K562 (cell line): ENCODE results near the gene ZFP14. TPM values are rescaled to one million over a fixed set of nuclear protein-coding genes. Genes with fewer than 3 reads are reported as not detected.
A peak's percentile ranks its signal among the peaks of the same experiment; 100 is the strongest.

Experiments
- ARID3A ChIP-seq: IDR thresholded peaks from 2 replicates; pipeline ENCODE4 v1.6.1; 2012; ENCODE audit warnings: low read depth, low read length, improper control_type of control experiment, borderline replicate concordance
- DIDO1 ChIP-seq: fragments of 450-650 bp; IDR thresholded peaks from 2 replicates; pipeline ENCODE4 v1.6.1; 2016; ENCODE audit warnings: low read depth, missing biosample characterization, missing genetic modification characterization
- EP400 ChIP-seq: fragments of 450-650 bp; IDR thresholded peaks from 2 replicates; pipeline ENCODE4 v1.6.1; 2017; ENCODE audit warnings: antibody characterized with exemption, mild to moderate bottlenecking, moderate library complexity
- HDAC3 ChIP-seq: fragments of 450-650 bp; IDR thresholded peaks from 2 replicates; pipeline ENCODE4 v1.6.1; 2018; ENCODE audit warnings: borderline replicate concordance, mild to moderate bottlenecking, moderate library complexity; ENCODE audit not compliant: partially characterized antibody
- L3MBTL2 ChIP-seq: fragments of 450-650 bp; IDR thresholded peaks from 2 replicates; pipeline ENCODE4 v1.6.1; 2016; ENCODE audit warnings: mild to moderate bottlenecking, moderate library complexity
- MYC ChIP-seq, 2 experiments: fragments of 250-450 bp in 1 of 2; sonication (Bioruptor Pico) in 1 of 2; IDR thresholded peaks; 2 replicates each; pipeline versions ENCODE4 v1.5.1 to v1.6.1; 2012 to 2021; ENCODE audit warnings: low read depth in 2 of 2, borderline replicate concordance in 1 of 2, improper control_type of control experiment in 1 of 2, low read length in 1 of 2, mild to moderate bottlenecking in 1 of 2, moderate library complexity in 1 of 2
- NFATC3 ChIP-seq: fragments of 450-650 bp; IDR thresholded peaks from 2 replicates; pipeline ENCODE4 v1.6.1; 2017; ENCODE audit warnings: mild to moderate bottlenecking
- NR2C2 ChIP-seq, 2 experiments: fragments of 200-800 bp in 1 of 2; sonication (Bioruptor generic) in 1 of 2; sonication (generic) in 1 of 2; formaldehyde crosslinking in 1 of 2; IDR thresholded peaks; 2 replicates each; pipeline versions ENCODE4 v1.6.1 to v1.8.0; 2016 to 2022; ENCODE audit warnings: mild to moderate bottlenecking in 1 of 2, missing compliant biosample characterization in 1 of 2, missing genetic modification characterization in 1 of 2, missing genetic modification reagents in 1 of 2
- PHB ChIP-seq: fragments of 250-450 bp; sonication (Bioruptor Pico); IDR thresholded peaks from 2 replicates; pipeline ENCODE4 v1.5.0; 2021
- PHF8 ChIP-seq: fragments of 200-600 bp; sonication (generic); IDR thresholded peaks from 2 replicates; pipeline ENCODE4 v1.6.1; 2012; ENCODE audit warnings: mixed run types, mild to moderate bottlenecking, inconsistent platforms, low read length, moderate library complexity, borderline replicate concordance
- RFX1 ChIP-seq: fragments of 450-650 bp; IDR thresholded peaks from 2 replicates; pipeline ENCODE4 v1.6.1; 2016; ENCODE audit warnings: mild to moderate bottlenecking, moderate library complexity
- YY1 ChIP-seq, 3 experiments: IDR thresholded peaks; 2 replicates each; pipeline ENCODE4 v1.6.1; 2011; ENCODE audit warnings: low read length in 2 of 3, mild to moderate bottlenecking in 2 of 3, moderate library complexity in 2 of 3, borderline replicate concordance in 1 of 3, control low read depth in 1 of 3, low read depth in 1 of 3; ENCODE audit not compliant: insufficient read depth in 3 of 3, insufficient replicate concordance in 2 of 3, control insufficient read depth in 1 of 3, insufficient read length in 1 of 3; ENCODE audit errors: extremely low read depth in 1 of 3
- ZNF174 ChIP-seq: fragments of 250-450 bp; sonication (Bioruptor Pico); IDR thresholded peaks from 2 replicates; pipeline ENCODE4 v1.4.0; 2020; ENCODE audit warnings: mild to moderate bottlenecking
- polyA plus RNA-seq, 8 experiments: library from polyadenylated mRNA; depleted of rRNA in 4 of 8; stranded (reverse) in 5 of 8; unstranded in 3 of 8; fragments of >200 nt; fragmentation: Nextera tagmentation in 2 of 8; fragmentation: Illumina TruSeq in 1 of 8; extraction: Ambion mirVana in 2 of 8; extraction: Trizol in 1 of 8; gene quantifications; 2 replicates each; pipeline versions ENCODE4 v1.2.1 to v1.2.3, GENCODE V29; 2011 to 2014; ENCODE audit warnings: inconsistent platforms in 1 of 8, missing spikeins in 1 of 8
- total RNA-seq, 7 experiments: library from RNA; depleted of rRNA in 6 of 7; stranded (reverse); fragments of >200 nt in 6 of 7; fragmentation: Illumina TruSeq in 2 of 7; extraction: Trizol in 2 of 7; gene quantifications; 2 replicates each; pipeline versions ENCODE4 v1.2.1 to v1.2.3, GENCODE V29; 2011 to 2021; ENCODE audit warnings: low replicate concordance in 1 of 7
- TF ChIP-seq, protein P1 (sequence below), 2 experiments: fragments of 150-350 bp in 1 of 2; IDR thresholded peaks; 2 replicates each; pipeline ENCODE4 v1.6.1; 2012 to 2016; ENCODE audit warnings: low read depth in 2 of 2, low read length in 2 of 2, mild to moderate bottlenecking in 1 of 2, moderate library complexity in 1 of 2
- TF ChIP-seq, protein P2 (sequence below): fragments of 450-650 bp; IDR thresholded peaks from 2 replicates; pipeline ENCODE4 v1.6.1; 2014; ENCODE audit warnings: low read depth, mild to moderate bottlenecking, moderate library complexity, borderline replicate concordance
- TF ChIP-seq, protein P3 (sequence below): fragments of 450-650 bp; formaldehyde crosslinking; IDR thresholded peaks from 2 replicates; pipeline ENCODE4 v1.4.0; 2022; ENCODE audit warnings: missing genetic modification characterization

The ZFP14 gene
- total and polyA plus RNA-seq, 9 of the 15 experiments (the other 6 are each of a cell fraction or from before 2014, with no cell fraction given), result 0.80 to 1.9 (median 1.4) TPM

- TF ChIP-seq, protein P1, sequence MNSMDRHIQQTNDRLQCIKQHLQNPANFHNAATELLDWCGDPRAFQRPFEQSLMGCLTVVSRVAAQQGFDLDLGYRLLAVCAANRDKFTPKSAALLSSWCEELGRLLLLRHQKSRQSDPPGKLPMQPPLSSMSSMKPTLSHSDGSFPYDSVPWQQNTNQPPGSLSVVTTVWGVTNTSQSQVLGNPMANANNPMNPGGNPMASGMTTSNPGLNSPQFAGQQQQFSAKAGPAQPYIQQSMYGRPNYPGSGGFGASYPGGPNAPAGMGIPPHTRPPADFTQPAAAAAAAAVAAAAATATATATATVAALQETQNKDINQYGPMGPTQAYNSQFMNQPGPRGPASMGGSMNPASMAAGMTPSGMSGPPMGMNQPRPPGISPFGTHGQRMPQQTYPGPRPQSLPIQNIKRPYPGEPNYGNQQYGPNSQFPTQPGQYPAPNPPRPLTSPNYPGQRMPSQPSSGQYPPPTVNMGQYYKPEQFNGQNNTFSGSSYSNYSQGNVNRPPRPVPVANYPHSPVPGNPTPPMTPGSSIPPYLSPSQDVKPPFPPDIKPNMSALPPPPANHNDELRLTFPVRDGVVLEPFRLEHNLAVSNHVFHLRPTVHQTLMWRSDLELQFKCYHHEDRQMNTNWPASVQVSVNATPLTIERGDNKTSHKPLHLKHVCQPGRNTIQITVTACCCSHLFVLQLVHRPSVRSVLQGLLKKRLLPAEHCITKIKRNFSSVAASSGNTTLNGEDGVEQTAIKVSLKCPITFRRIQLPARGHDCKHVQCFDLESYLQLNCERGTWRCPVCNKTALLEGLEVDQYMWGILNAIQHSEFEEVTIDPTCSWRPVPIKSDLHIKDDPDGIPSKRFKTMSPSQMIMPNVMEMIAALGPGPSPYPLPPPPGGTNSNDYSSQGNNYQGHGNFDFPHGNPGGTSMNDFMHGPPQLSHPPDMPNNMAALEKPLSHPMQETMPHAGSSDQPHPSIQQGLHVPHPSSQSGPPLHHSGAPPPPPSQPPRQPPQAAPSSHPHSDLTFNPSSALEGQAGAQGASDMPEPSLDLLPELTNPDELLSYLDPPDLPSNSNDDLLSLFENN (IDR thresholded peaks at IDR 0.05; ENCODE audit: low read depth in 2 of 2, low read length in 2 of 2), result no peak
- TF ChIP-seq DIDO1, result no peak
- TF ChIP-seq PHB (CRISPR knock-in tag), result no peak
- TF ChIP-seq YY1 (IDR thresholded peaks at IDR 0.05; ENCODE audit: borderline replicate concordance in 1 of 3, control insufficient read depth in 1 of 3, extremely low read depth in 1 of 3, insufficient read depth in 3 of 3, insufficient read length in 1 of 3, insufficient replicate concordance in 2 of 3, low read depth in 1 of 3, low read length in 2 of 3), result no peak
- TF ChIP-seq PHF8, result peak; percentile 19; the same call in 1 of the 2 replicates
- TF ChIP-seq HDAC3, result no peak
- TF ChIP-seq, protein P2, sequence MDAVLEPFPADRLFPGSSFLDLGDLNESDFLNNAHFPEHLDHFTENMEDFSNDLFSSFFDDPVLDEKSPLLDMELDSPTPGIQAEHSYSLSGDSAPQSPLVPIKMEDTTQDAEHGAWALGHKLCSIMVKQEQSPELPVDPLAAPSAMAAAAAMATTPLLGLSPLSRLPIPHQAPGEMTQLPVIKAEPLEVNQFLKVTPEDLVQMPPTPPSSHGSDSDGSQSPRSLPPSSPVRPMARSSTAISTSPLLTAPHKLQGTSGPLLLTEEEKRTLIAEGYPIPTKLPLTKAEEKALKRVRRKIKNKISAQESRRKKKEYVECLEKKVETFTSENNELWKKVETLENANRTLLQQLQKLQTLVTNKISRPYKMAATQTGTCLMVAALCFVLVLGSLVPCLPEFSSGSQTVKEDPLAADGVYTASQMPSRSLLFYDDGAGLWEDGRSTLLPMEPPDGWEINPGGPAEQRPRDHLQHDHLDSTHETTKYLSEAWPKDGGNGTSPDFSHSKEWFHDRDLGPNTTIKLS, result no peak
- TF ChIP-seq, protein P3, sequence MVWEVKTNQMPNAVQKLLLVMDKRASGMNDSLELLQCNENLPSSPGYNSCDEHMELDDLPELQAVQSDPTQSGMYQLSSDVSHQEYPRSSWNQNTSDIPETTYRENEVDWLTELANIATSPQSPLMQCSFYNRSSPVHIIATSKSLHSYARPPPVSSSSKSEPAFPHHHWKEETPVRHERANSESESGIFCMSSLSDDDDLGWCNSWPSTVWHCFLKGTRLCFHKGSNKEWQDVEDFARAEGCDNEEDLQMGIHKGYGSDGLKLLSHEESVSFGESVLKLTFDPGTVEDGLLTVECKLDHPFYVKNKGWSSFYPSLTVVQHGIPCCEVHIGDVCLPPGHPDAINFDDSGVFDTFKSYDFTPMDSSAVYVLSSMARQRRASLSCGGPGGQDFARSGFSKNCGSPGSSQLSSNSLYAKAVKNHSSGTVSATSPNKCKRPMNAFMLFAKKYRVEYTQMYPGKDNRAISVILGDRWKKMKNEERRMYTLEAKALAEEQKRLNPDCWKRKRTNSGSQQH (CRISPR knock-in tag), result no peak
- TF ChIP-seq NFATC3, result no peak
- peak; percentile 85 for TF ChIP-seq L3MBTL2
- TF ChIP-seq NR2C2 (CRISPR knock-in tag; IDR thresholded peaks at IDR 0.05), result no peak
- peak; percentile 75 for TF ChIP-seq NR2C2 (tag; IDR thresholded peaks at IDR 0.05)
- TF ChIP-seq ARID3A, result no peak
- TF ChIP-seq RFX1, result peak; percentile 71
- TF ChIP-seq ZNF174 (CRISPR knock-in tag), result no peak
- TF ChIP-seq MYC (IDR thresholded peaks at IDR 0.05; ENCODE audit: low read depth, low read length), result peak; percentile 49; the same call in 1 of the 2 replicates
- peak; percentile 70; the same call in 1 of the 2 replicates for TF ChIP-seq MYC (CRISPR knock-in tag; IDR thresholded peaks at IDR 0.05; ENCODE audit: borderline replicate concordance, low read depth)
- TF ChIP-seq EP400, result no peak
Observed at GRCh38 chr19:36331353-36332228, 47.4 kb downstream of the ZFP14 start (continued).
